ENCODE results near the gene STAM2. TPM values are rescaled to one million over a fixed set of nuclear protein-coding genes. Genes with fewer than 3 reads are reported as not detected.

Gene STAM2
- 72.5 and 73.5 TPM in 2 replicates for total RNA-seq

DNA sequence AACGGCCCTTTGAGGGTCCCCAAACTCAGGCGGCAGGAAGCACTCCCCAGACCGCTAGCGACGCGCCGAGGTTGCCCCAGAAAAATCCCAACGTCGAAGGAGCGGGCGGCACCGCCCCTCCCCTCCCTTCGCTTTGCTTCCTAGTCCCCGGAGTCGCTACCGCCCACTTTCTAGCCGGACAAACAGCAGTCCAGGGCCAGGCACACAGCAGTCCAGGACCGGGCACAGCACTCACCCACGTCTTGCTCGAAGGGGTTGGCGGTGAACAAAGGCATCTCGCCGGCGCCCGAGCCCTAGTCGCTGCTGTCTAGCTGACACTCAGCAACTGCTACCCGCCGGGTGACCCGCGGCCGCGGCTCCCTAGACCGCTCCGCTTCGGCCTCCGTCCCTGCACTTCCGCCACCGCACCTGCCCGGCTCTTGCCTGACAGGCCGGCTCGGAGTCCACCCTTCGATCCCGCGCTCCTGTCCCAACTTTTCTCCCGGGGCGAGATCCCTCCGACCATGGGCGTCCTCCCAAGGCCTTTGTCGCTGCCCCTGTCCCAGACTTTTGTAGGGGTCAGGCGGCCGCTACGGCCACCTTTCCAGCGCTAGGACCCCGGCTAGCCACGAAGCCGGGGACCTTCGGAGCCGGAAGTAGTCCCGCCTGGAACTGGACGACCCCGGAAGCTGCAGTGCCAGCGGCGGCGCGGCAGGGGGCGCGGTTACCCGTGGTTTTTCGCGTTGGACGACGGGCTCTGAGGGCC is at the start of gene STAM2:
Gene STAM2 (minus strand): TSS at position 396 of the 745 bp plus-strand sequence. CDS start 121 bp downstream, at position 275.

DNA sequence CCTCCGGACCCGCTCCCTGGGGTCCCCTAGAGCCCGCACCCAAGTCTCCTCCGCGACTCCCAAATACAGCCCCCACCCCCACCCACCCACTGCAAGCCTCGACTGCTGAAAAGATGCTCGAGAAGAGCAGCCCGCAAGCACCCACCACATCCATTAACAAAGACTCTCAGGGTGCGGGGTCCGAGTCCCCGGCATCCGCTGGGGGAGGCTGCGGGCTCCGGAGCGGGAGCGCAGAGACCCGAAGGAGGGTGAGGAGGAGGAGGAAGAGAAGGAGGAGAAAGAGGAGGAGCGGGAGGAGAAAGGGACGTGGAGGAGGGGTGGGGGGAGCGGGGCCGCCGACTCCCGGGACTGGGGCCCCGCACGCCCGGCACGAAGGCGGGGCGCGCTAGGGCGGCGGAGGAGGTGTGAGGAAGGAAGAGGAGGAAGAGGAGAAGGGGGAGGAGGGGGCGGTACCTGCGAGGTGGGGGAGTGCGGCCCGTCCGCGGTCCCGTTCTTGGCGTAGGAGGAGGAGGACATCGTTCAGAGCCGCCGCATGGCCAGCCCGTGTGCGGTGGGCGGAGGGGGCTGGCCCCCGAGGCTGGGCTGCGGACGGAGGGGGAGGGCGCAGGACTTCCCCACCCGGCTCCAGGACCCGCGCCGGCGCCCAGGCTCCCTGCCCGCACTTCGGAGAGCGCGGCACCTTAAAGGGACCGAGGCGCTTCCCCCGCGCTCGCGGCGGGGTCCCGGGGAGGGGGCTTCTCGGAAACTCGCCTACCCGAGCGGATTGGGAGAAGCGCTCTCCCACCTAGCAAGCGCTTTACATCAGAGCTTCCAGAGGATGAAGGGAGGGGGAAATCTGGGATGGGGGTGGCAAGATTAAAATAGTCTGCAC is 76.8 kb downstream of the STAM2 start, which contains the start of gene CACNB4:
Gene CACNB4 (minus strand): TSS at position 549 of the 871 bp plus-strand sequence.

Small RNA genes lying within 50 kb of the gene (small RNA-seq; reads per million reads assigned to genes)
- gene RPL30P2 = not detected

Other genes starting within 250 kb of the STAM2 start
- gene CACNB4, start 76.7 kb downstream of the STAM2 start, total RNA-seq = 93.8 and 102 TPM in 2 replicates
- gene FMNL2, start 159.4 kb upstream of the STAM2 start, total RNA-seq = 19.2 and 20.5 TPM in 2 replicates

All from articular chondrocyte of knee joint (primary cell).